PC-3 (cell line): ENCODE results near the gene TTC8.

Experiments used
- CTCF ChIP-seq: fragments of 300-600 bp; sonication (generic); conservative IDR thresholded peaks from 2 replicates; pipeline ENCODE4 v1.5.1; 2017; ENCODE audit warnings: antibody characterized with exemption, low read depth, mild to moderate bottlenecking, low read length
- EZH2 ChIP-seq: fragments of 300-600 bp; sonication (generic); IDR thresholded peaks from one replicate; pipeline ENCODE4 v1.6.1; 2017; ENCODE audit warnings: antibody characterized with exemption, mild to moderate bottlenecking, low read length; ENCODE audit not compliant: unreplicated experiment
- EZH2phosphoT487 ChIP-seq: fragments of 300-600 bp; sonication (generic); IDR thresholded peaks from 2 replicates; pipeline ENCODE4 v1.6.1; 2018; ENCODE audit warnings: mild to moderate bottlenecking, antibody characterized with exemption, low read length, borderline replicate concordance

GRCh38 chr14:88904206-88904647 is 79.8 kb downstream of the TTC8 start:
- no peak for TF ChIP-seq CTCF
- TF ChIP-seq EZH2 = no peak
- no peak for TF ChIP-seq EZH2phosphoT487
